DND-41 (cell line): ENCODE data around the gene CACNA1D.
A peak's percentile ranks its signal among the peaks of the same experiment; 100 is the strongest.

Experiments used
- ATAC-seq: fragments of 200-7000 bp; cut with Tn5 transposase; 3 replicates; pipeline ENCODE4 v1.9.1; 2021; ENCODE audit warnings: low read depth; ENCODE audit not compliant: insufficient read depth
- DNase-seq: peaks from one replicate; pipeline ENCODE4 v3.0.0-alpha.2; 2020
- H2AFZ ChIP-seq: 2 replicates; pipeline ENCODE4 v1.6.0; 2012; ENCODE audit warnings: low read depth, low read length
- H3K27ac ChIP-seq: 2 replicates; pipeline ENCODE4 v1.5.1; 2012; ENCODE audit warnings: low read length, inconsistent platforms
- H3K27me3 ChIP-seq: fragments of 200-600 bp; sonication (generic); 2 replicates; pipeline ENCODE4 v1.6.0; 2012; ENCODE audit warnings: low read length, mild to moderate bottlenecking, inconsistent platforms; ENCODE audit not compliant: insufficient read depth, poor library complexity
- H3K36me3 ChIP-seq: 2 replicates; pipeline ENCODE4 v1.5.1; 2012; ENCODE audit warnings: low read length, inconsistent platforms; ENCODE audit not compliant: insufficient read depth
- H3K4me1 ChIP-seq: 2 replicates; pipeline ENCODE4 v1.5.1; 2012; ENCODE audit warnings: mild to moderate bottlenecking, low read length; ENCODE audit not compliant: insufficient read depth
- H3K4me2 ChIP-seq: 2 replicates; pipeline ENCODE4 v1.6.0; 2012; ENCODE audit warnings: mild to moderate bottlenecking, moderate library complexity, low read length, inconsistent platforms; ENCODE audit not compliant: insufficient read depth
- H3K4me3 ChIP-seq, 2 experiments: fragments of 200-600 bp in 1 of 2; shearing (Covaris generic) in 1 of 2; 2 replicates each; pipeline ENCODE4 v1.5.1; 2012 to 2016; ENCODE audit warnings: inconsistent platforms in 2 of 2, low read length in 2 of 2, mild to moderate bottlenecking in 2 of 2, low read depth in 1 of 2, moderate library complexity in 1 of 2
- H3K79me2 ChIP-seq: 2 replicates; pipeline ENCODE4 v1.6.0; 2012; ENCODE audit warnings: low read length, inconsistent platforms; ENCODE audit not compliant: insufficient read depth
- H3K9ac ChIP-seq: 2 replicates; pipeline ENCODE4 v1.6.0; 2012; ENCODE audit warnings: low read depth, mild to moderate bottlenecking, inconsistent platforms, low read length, moderate library complexity
- H3K9me3 ChIP-seq: 2 replicates; pipeline ENCODE4 v1.5.1; 2012; ENCODE audit warnings: low read length, moderate library complexity, mild to moderate bottlenecking, inconsistent platforms; ENCODE audit not compliant: insufficient read depth, severe bottlenecking
- H4K20me1 ChIP-seq: 2 replicates; pipeline ENCODE4 v1.6.0; 2012; ENCODE audit warnings: low read length; ENCODE audit not compliant: insufficient read depth
- EZH2 ChIP-seq: IDR thresholded peaks from 3 replicates; pipeline ENCODE4 v1.6.1; 2012; ENCODE audit warnings: borderline replicate concordance, low read depth, mild to moderate bottlenecking, moderate library complexity, low read length, inconsistent platforms; ENCODE audit not compliant: severe bottlenecking
- TF ChIP-seq, protein P1 (sequence below): IDR thresholded peaks from 2 replicates; pipeline ENCODE4 v1.5.1; 2012; ENCODE audit warnings: borderline replicate concordance, low read length, moderate library complexity, mild to moderate bottlenecking; ENCODE audit not compliant: poor library complexity, severe bottlenecking; ENCODE audit errors: extremely low read depth

CACNA1D gene

DNA sequence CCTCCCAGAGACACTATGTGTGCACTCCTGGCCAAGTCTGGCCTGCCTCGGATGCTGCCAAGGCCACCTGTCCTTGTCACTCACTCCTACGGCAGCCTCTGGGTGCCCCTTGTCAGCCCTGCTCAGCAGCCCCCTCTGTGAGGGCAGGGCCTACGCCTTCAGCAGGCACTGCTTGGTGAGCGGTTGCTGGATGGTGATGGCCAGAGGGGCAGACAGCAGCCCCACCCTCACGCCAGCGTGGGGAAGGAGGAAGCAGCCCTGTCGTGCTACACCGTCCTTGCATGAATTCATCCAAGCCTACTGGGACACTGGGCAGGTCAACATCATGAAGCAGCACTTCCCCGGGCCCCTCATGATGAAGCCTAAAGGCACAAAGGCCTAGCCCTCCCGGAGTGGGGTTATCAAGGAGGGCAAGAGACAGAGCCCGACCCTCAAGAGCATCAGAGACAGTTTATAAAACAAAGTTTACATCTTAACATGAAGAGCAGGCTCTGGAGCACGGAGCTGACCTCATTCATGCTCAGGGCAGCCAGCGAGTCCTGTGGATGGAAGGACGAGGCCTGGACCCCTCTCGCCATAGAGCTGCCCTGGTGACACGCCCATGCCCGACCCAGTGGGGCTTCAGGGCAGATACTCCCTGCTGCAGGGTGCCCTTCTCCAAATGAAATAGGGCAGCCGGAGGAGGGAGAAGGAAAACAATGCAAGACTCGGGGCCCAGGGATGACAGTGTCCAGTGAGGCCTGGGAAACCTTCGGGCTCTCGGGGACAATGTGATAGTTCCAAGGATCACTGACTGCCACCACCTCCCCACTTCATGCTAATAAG lies 326.6 kb downstream of the CACNA1D start:
- TF ChIP-seq, protein P1, sequence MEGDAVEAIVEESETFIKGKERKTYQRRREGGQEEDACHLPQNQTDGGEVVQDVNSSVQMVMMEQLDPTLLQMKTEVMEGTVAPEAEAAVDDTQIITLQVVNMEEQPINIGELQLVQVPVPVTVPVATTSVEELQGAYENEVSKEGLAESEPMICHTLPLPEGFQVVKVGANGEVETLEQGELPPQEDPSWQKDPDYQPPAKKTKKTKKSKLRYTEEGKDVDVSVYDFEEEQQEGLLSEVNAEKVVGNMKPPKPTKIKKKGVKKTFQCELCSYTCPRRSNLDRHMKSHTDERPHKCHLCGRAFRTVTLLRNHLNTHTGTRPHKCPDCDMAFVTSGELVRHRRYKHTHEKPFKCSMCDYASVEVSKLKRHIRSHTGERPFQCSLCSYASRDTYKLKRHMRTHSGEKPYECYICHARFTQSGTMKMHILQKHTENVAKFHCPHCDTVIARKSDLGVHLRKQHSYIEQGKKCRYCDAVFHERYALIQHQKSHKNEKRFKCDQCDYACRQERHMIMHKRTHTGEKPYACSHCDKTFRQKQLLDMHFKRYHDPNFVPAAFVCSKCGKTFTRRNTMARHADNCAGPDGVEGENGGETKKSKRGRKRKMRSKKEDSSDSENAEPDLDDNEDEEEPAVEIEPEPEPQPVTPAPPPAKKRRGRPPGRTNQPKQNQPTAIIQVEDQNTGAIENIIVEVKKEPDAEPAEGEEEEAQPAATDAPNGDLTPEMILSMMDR: no peak
- TF ChIP-seq EZH2: no peak
- Histone ChIP-seq H3K4me1 (peaks cover 19% of the 10 kb centered on the region), H3K4me3 (no peak overlapping the region), H4K20me1 (peaks cover 11% of the 10 kb centered on the region), H3K27ac (no peak overlapping the region), H3K36me3 (no peaks in the 10 kb centered on the region), H3K79me2 (no peaks in the 10 kb centered on the region), H3K27me3 (peaks cover 21% of the 10 kb centered on the region), H3K4me2 (no peak overlapping the region), H3K9ac (no peak overlapping the region), H2AFZ (no peak overlapping the region), H3K9me3 (no peaks in the 10 kb centered on the region)
- ATAC-seq: no peak
- DNase-seq: no peak

DNA sequence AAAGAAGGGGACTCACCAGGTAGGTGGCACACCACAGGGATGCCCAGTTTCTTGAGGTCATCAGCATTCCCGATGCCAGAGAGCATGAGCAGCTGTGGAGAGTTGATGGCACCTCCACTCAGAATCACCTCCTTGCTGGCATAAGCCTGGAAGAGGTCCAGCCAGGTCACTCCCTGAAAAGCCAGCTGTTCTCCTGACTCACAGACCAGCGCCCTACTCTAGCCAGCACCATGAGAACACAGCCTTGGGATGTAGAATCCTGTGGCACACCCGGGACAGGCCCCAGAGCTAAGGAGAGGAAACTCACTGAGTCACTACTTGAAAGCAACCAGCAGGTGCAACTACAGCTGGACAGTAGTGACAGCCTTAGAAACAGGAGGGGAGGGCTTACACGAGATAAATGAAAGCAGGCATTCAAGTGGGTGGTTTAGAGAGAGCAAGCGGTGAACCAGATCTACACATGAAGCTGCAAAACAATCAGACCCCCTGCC lies 327.3 kb downstream of the CACNA1D start:
- DNase-seq (peak; percentile 20), ATAC-seq (peak; percentile 48; the same call in 2 of the 3 replicates)
- peaks cover 19% of the 10 kb centered on the region for H3K4me1 ChIP-seq

DNA sequence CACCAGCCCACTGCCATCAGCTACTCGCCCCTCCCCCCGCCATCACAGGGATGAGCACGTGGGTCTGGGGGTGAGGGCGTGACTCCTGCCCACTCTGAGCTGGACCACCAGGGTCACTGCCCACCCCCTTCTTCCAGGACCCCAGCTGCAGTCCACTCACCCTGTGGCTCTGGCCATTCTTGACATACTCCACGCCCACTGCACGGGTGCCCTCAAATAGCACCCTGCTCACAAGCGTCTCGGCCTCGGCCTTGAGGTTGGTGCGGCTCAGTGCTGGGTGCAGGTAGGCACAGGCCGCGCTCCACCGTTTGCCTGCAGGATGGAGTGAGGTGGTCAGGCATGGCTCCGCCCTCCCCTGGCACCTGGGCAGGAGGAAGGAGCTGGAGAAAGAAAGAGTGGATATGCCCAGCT lies 327.9 kb downstream of the CACNA1D start:
- Histone ChIP-seq H3K36me3 (no peaks in the 10 kb centered on the region), H3K4me2 (no peak overlapping the region), H3K79me2 (no peaks in the 10 kb centered on the region), H3K9me3 (no peaks in the 10 kb centered on the region), H3K27me3 (peaks cover 19% of the 10 kb centered on the region), H3K4me1 (peaks cover 17% of the 10 kb centered on the region), H2AFZ (no peak overlapping the region), H4K20me1 (peaks cover 8% of the 10 kb centered on the region), H3K27ac (no peak overlapping the region), H3K9ac (no peak overlapping the region), H3K4me3 (no peak overlapping the region)
- no peak for DNase-seq
- no peak for ATAC-seq
- no peak for TF ChIP-seq EZH2
- TF ChIP-seq, protein P1: no peak

More for the DNA sequence above, 327.3 kb downstream of the CACNA1D start:
- H2AFZ ChIP-seq: no peak overlapping the region
- H3K9ac ChIP-seq: no peak overlapping the region
- H4K20me1 ChIP-seq: peaks cover 11% of the 10 kb centered on the region
- no peaks in the 10 kb centered on the region for H3K79me2 ChIP-seq
- TF ChIP-seq, protein P1: no peak
- TF ChIP-seq EZH2: no peak
- H3K27me3 ChIP-seq: peaks cover 23% of the 10 kb centered on the region
- H3K36me3 ChIP-seq: no peaks in the 10 kb centered on the region
- H3K4me3 ChIP-seq: no peak overlapping the region
- no peaks in the 10 kb centered on the region for H3K9me3 ChIP-seq
- no peak overlapping the region for H3K27ac ChIP-seq
- no peak overlapping the region for H3K4me2 ChIP-seq
